NCI-H345 (cell line): ENCODE measurements around the gene CREB5.

Experiments
- DNase-seq: peaks from one replicate; lab custom pipeline; 2025; lab: John Stamatoyannopoulos, UW

CREB5 gene

GRCh38 chr7:28714459-28715120 is 302.3 kb downstream of the CREB5 start:
- DNase-seq, result no peak

DNA sequence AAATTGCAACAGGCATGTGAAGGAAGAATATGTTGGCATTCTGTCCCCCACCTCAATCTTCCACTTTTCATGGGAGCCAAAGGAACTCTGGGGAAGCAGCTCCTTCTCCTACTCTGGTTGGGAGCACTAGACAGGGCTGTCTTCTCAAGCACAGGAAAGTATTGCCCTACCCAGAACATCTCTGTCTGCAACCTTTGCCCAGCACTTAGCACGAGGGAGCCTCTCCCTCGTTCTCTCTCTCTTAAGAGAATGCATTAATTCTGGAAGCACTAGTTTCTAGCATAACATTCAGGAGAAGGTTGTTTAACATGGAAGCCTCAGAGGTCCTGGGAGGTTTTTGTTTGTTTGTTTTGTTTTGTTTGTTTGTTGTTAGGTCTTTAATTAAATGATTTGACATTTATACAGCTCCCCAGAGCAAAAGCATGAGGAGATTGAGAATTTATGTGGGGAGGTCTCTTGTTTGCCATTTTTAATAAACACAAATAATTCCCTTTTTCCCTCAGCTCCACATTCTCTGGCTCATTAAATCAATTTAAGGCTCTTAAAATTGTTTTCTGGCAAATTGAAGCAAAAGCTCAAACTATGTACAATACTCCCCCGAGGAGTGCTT is 305.2 kb downstream of the CREB5 start:
- no peak for DNase-seq

DNA sequence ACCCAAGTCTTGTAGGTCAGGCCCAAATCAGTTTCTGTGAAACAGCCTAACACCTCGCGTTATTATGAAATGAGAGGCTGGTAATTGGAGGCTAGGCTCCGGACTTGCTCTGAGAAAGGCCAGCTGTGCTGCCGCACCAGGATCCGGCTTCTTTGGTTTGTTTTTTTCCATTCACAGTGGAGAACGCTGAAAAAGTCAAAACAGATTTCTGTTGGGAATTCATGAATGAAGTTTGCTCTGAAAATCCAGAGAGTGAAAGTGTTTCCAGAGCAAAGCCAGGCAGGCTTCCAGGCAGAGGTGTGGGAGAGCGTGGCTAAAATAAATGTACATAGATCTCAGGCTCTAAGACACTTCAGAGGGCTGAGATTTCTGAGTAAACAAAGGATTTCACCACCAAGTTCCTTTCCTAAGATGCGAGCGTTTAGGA is 305.8 kb downstream of the CREB5 start:
- DNase-seq, result no peak

DNA sequence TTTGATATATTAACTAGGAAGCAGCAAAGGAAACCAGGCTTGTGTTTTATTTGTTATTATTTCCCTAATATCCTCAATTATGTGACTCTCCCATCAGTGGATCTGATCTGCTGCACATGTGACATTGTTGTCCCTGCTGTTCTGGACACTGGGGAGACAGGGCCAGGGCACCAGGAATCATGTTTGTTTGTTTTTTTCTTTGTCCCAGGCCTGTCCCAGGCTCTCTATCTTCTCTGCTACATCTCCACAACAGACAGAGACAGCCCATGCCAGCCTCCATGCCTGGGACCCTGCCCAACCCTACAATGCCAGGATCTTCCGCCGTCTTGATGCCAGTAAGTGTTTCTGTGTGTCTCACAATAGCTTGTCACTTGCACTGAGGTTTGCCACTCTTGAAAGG is 306.2 kb downstream of the CREB5 start:
- DNase-seq, result no peak

GRCh38 chr7:28722684-28723083 is 310.4 kb downstream of the CREB5 start:
- DNase-seq, result no peak

DNA sequence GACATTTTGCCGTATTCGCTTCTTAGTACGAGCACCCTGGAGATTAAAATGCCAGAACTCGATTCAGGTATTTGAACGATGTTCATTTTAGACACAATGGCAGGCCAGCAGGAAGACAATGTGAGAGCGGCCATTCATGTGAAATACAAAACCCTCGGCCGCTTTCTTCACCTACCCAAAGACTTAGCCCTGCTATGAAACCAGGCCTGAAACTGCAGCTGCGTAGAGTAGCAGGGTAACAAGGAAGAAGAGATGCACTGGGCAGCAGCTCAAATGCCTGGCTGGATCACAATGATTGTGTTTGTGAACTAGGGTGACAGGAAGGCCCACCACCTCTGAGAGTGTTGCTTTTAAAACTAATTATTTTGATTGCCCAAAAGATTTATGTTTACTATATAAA is 311.0 kb downstream of the CREB5 start:
- DNase-seq, result no peak

- DNase-seq, result no peak
Measured at GRCh38 chr7:28724563-28724962, 312.2 kb downstream of the CREB5 start.

GRCh38 chr7:28725045-28725642 is 312.8 kb downstream of the CREB5 start:
- DNase-seq, result no peak

DNA sequence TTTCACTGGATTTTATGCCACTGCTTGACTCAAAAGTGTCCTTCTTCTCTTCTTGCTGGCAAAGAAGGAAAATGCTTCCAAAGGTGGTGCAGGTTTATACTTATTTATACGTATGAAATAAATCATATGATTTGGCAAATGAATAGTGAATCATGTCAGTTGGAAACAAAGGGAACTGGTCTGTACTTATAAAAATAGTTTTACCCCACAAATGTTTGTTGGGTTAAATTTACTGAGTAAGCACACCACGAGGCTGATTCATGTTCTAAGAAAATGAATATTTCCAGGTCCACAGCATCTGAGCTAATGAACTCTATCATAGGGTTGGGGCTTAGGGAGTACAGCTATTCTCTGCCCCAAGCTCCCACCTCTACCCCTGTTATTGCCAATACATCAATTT is 313.6 kb downstream of the CREB5 start:
- no peak for DNase-seq

- DNase-seq, result peak; percentile 27
Measured at GRCh38 chr7:28726555-28726954, 314.2 kb downstream of the CREB5 start.

GRCh38 chr7:28729281-28729680 is 317.0 kb downstream of the CREB5 start:
- peak; percentile 66 for DNase-seq

DNA sequence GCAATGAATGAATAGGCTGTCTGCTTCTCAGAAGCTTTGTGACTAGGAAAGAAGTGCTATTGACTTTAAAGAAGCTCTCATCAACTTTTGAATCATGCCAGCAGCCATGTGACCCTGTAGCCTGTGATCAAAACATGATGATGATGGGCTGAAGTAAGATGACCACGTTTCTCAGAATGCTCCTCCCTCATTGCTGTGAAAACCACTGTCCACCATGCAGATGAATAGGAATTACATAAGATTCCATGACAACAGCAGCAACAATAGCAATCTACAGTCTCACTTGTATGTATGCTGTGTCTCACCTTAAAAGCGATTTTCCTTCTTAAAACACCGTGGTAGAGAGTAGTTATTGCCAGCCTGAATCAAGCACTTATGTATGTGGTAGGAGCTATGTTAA is 317.4 kb downstream of the CREB5 start:
- DNase-seq, result no peak

DNA sequence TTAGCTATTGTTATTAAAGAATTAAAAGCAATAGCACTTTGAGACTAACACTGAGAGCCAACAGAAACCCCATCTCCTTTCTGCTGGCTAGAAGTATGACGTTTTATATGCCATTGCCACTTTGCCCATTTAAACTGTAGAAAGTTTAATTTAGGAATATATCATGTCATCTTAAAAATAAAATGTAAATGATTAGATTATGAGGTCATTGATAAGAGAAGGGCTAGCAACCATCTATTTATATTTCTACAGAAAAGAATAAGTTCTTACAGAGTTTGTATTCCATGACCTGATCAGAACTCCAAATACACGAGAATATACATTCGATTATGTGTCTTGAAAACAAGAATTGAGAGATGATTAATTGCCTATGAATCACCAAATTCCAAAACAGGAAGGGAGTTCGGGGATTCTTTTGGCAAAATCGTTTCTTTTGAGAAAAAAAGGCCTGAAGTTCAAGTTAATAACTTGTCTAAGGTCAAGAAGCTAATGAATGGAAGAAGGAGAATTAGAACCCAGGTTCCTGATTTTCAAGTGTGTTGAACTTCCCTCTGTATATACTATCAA is 318.9 kb downstream of the CREB5 start:
- DNase-seq, result no peak

DNA sequence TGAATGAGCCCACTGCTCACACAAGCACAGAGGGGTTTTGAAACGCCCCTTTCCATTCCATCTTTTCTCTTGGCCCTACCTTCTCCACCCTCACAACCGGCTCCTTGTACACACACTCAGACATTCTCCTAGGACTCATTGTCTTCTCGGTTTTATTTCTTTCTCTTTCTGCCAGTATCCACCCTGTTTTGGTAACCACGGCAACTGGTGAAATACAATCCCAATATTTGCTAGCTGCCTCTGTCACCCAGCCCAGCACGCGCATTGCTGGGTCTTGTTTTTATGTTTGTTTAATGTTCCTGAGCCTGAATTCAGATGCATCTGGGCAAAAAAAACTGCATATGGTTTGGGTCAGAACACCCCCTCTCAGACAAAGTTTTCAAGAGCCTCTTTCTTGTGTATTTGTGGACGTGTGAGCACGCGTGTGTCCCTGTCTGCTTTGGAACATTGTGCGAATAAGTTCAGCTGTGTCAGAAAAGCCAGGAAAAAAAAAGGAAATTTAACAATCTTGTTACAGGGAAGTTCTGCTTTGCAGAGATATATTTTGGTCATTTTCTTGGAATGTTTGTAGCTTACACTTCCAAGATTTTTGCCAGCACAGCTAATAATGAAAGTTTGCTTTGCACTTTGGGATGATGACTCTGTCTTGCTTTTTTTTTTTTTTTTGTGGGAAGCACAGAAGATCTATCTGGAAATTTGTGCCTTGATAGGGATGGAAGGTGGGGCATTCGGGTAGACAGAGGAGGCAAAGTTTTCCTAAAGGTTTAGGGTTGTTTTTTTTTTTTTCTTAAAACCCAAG is 320.0 kb downstream of the CREB5 start:
- DNase-seq, result peak; percentile 9

GRCh38 chr7:28733035-28733434 is 320.7 kb downstream of the CREB5 start:
- no peak for DNase-seq

DNA sequence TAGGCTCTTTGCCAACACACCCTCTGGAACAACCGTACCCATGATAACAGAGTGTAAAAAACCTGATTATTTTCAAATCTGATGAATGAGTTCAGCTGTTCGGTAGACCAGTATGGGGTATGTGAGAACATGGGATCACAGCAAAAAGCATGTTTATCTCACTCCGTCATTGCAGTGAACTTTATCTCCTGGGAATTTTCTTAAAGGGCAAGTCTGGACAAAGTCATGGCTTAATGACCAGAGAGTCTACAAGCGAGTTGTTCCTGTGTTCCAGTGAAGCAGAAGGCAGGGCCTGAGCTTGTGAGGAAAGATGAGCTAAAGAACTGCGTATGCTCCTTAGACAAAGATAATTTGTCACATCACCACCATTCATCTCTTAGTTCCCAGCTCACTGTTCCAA is 326.1 kb downstream of the CREB5 start:
- DNase-seq, result no peak

GRCh38 chr7:28739128-28739527 is 326.8 kb downstream of the CREB5 start:
- no peak for DNase-seq

DNA sequence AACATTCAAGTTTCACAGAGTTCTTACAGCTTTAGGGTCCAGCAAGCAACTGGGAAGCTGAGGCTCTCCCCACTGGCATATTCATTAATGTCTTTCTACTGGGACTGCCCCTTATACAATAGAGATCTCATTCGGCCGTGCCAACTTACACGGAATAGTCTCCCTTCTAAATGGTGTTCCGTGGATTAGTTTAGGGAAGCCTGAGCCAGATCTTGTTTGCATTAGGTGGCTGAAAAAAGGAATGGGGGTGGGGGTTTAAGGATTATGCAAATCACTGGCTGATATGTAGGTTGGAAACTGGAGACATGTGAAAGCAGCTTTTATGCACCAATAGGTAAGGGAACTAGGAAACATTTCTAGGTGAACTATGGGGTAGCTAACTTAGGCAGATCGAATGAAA is 327.5 kb downstream of the CREB5 start:
- no peak for DNase-seq

- DNase-seq, result no peak
Measured at GRCh38 chr7:28744951-28745350, 332.6 kb downstream of the CREB5 start.

DNA sequence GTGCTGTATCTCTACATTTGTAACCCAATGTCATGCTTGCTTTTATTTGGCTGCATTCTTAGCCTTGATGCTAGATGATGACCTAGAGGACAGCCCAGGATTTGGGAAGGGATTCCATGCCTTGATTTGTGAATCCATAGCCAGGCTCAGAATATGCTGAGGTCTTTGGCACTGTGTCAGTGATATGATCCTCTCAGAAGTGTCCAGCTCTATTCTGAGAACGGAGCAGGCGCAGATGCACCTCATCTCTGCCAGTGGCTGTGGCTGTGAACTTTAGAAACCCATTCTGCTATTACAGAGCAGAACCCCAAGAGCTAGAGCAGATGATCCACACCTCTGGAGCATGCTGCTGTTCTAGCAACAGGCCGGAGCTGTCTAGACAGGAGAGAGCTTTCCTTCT is 333.0 kb downstream of the CREB5 start:
- no peak for DNase-seq

DNA sequence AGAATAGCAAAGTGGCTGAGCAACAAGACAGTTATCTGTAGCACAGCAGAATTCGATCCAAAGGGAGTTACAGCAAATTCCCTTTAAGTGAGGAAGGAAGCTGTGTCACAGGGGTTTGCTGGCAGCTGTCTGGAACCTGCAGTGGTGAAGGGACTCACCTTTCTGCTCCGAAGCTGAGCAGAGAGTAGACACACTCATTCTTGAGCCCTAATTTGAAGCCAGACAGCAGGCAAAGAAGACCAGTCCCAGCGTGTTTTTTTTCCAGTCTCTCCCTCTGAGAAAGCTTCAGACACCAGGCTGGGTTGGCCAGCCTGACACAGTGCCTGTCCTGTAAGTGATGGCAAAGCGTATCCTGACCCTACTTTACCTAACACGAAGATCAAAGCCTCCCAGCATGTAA is 335.1 kb downstream of the CREB5 start:
- DNase-seq, result no peak

DNA sequence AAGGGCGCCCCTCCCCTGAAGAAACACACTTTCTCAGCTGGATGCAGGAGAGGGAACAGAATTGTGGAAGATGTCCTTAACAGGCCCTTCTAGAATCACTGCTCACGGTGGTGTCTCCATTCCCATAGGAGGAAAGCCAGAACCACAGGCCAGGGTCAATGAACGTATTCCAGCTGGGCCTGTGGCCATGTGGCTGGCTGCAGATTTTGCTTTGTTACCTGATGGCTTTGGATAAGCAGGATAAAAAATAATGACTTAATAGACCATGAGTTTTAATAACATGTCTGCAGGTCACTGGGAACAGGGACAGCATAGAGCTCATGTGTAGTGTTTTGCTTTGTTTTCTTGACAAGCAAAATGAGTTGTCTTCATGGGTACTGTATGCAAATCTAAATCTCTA is 335.5 kb downstream of the CREB5 start:
- no peak for DNase-seq

DNA sequence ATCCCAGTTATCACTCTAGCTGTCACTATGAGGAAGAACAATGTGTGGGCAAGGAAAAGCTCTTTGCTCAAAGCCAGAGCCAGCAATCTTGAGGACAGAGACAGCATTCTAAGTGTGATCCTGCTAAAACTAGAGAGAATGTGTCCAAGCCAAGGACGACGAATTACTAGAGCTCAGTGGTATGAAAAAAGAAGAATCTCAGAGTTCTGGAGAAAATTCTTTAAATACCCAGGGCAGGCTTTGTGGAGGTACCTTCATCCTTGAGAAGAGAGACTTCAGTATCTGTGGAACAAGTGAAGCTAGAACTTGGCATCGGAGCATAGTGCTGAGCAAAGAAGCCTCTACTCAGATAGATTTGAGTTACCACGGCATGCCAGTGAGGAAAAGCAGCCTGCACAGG is 336.0 kb downstream of the CREB5 start:
- no peak for DNase-seq
